Left forelimb (tissue), 1 donor: ENCODE measurements around the gene PNPLA2.

Experiments
- DNase-seq: peaks from one replicate; pipeline ENCODE4 v3.0.0-alpha.2; 2018; ENCODE audit warnings: low spot score

PNPLA2 gene

DNA sequence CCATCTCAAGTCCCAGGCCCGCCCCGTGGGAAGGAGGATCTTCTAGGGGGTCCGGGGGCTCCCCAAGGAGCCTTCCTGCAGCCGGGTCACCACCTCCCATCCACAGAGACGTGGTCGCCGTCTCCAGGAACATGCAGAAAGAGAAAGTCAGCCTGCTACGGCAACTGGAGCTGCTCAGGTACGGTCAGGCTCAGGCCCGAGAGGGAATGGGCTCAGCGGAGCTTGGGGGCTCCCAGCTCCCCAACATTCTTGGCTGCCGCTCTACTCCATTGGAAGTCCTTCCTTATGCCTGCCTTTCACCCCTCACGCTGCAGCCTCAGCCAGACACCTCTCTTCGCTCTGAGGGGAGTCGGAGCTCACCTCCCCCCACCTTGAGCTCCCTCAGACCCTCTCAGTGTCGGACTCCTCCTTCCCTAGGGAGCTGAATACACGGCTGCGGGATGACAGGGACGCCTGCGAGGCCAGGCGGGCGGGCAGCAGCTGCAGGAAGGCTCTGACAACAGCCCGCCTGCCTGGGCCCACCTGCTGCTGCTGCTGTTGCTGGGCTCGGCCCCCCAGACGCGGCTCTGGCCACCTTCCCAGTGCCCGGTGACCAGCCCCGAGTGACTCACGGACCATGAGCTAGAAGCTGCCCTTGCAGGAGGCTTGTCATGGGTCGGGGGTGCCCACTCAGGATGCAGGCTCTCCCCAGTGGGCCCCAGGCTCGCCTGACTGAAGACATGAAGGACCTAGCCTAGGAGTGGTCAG is 12.6 kb downstream of the PNPLA2 start:
- DNase-seq: no peak

DNA sequence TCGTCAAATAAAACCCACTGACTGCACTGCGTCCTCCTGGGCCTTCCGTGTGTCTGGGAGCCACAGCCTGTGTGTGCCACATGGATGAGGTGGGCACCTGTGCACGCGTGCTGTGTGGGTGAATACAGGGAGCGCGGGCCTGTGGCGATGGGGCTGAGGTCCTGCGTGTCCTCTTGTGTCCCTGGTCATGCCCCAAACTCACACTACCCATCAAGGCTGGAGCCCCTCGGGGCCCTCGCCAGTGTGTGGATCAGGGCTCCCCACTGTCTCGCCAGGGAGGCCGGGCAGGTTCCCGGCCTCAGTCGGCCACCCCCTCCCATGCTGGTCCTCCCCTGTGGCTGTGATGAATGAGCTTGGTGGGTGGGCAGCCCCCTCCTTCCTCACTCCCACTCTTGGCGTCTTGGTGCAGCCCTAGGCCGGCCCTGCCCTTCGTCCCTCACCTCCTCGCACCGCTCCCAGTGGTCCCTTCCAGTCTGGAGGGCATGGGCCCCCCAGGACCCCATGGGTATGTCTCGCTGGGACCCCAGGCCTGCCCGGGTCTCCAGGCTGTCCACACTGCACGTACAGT is 13.3 kb downstream of the PNPLA2 start:
- DNase-seq: no peak

DNA sequence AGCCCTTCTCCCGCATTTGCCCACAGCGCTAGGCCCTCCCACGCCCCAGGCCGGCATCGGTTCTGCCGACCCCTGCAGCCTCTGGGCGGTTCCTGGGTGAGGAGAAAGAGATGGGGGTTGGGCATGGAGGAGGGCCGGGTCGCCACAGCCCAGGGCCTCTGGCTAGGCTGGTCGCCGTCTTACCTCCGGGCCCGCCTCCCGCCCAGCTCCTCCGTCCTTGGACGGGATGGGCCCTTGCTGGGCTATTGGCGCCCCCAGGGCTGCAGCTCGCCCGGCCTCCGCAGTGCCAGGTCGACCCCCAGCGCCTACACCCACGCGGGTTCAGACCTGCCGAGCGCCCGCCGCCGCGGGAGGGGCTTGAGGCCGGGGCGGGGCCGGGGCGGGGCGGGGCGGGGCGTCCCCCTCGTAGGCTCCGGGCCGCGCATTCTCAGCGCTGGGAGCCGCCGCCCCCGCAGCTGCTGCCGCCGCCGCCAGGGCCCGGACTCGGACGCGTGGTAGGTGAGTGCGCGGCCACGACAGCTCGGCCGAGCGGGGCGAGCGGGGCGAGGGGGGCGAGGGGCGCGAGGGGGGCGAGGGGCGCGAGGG is 13.9 kb downstream of the PNPLA2 start, which contains the start of gene CD151:
TSS of gene CD151 (plus strand) at position 424 of the 585 bp plus-strand sequence. CDS start 3,118 bp downstream, outside the sequence.
- DNase-seq: no peak

DNA sequence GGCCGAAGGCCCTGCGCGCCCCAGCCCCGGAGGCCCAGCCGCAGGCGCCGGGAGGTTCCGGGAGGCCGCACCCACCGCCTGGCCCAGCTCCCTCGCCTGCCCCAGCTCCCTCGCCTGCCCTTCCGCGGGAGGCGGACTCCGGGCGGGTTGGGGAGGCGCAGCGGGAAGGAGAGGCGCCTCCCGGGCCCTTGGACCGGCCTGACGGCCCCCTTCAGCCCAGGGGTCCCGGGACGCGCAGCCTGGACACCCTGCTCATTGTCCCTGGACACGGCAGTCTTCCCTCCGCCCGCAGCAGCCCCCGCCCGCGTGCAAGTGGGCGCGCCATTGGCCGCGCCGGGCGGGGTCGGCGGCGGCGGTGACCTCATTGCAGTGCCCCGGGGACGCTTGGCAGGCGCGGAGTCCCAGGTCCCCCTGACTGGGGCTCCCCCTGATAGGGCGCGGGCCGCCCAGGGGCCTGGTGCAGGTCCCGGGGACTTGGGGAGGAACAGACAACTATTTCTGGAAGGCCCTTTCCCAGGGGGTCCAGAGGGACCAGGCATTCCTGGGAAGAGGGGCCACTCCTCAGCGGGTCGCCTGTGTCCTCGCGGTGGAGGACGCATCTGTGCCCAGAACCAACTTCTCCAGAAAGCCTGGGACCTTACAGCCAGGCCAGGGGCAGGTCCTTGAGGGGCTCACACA is 14.5 kb downstream of the PNPLA2 start:
- DNase-seq: no peak

DNA sequence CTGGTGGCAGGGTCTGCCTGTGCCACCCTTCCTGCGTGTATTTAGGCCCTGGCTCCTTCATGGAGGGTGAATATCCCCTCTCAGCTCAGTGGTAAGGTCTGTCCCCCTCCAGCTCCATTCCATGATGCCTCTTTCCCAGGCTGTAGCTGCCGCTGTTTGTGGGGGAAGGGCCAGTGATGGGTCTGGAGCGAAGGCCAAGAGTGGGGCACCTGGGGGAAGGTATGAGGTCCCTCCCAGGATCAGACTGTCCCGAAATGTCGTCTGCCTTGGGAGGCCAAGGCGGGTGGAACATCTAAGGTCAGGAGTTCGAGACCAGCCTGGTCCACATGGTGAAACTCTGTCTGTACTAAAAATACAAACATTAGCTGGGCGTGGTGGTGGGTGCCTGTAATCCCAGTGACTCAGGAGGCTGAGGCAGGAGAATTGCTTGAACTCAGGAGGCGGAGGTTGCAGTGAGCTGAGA is 15.2 kb downstream of the PNPLA2 start:
- no peak for DNase-seq

DNA sequence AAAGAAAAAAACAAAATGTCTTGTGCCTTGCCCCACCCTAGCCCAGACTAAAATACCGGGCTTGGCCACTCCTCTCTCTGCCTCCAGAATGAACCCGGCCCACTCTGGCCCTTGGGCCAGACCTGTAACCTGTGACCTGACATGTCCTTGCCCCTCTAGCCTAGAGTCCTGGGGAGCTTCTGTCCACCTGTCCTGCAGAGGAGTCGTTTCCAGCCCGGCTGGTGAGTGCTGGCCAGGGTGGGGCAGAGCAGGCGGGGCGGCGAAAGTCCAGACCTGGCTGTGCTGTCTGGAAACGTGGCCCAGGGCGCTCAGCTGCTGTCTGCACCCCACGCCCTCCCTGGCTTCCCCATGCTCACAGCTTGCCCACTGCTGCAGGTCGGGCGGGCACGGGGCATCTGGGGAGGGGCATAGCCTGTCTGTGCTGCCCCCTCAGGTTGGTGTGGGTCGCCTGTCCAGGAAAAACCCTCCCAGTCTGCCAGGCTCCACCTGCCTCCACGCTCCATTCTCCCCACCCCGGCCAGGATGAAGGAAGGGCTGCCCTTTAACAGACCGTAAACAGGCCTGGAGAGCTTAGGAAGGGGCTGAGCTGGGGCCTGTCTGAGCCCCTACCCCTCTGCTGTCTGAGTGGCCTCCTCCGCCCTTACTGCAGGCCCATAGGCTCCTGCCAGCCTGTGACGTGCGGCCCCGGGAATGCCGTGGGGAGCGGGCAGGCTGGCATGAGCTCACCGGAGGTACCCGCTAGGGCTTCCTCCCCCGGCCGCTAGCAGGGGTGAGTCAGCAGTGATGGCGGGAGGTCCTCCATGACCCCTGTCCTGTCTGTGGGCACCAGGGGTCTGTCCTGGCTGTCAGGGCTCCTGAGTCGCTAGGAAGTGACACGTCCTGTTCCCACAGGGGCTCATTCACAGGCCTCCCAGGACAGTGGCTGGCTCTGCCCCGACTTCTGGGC is 15.9 kb downstream of the PNPLA2 start:
- no peak for DNase-seq

DNA sequence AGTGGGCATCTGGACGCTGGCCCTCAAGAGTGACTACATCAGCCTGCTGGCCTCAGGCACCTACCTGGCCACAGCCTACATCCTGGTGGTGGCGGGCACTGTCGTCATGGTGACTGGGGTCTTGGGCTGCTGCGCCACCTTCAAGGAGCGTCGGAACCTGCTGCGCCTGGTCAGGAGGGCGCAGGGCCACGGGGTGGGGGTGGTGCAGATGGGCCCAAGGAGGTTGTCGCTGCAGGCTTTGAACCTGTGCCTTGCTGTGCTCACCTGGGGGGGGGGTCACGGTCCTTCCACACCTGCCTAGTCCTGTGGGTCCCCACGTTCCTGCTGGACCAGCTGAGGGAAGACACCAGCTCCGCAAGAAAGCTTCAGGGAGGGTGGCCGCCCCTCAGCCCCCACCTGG is 17.6 kb downstream of the PNPLA2 start:
- no peak for DNase-seq

DNA sequence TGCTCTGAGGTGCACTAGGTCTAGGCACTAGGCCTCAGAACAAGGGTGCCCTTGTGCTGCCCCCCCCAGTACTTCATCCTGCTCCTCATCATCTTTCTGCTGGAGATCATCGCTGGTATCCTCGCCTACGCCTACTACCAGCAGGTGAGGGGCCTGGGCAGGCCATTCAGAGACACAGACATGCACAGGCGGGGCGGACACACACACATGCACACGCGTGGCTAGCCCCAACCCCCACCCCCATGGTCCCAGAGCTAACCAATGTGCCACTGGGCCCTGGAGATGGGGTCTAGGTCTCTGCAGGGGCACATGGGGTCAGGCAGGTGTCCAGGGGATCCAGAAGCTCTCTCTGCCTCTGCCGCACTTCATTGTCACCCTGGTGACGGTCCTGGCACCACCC is 18.0 kb downstream of the PNPLA2 start:
- DNase-seq: no peak

DNA sequence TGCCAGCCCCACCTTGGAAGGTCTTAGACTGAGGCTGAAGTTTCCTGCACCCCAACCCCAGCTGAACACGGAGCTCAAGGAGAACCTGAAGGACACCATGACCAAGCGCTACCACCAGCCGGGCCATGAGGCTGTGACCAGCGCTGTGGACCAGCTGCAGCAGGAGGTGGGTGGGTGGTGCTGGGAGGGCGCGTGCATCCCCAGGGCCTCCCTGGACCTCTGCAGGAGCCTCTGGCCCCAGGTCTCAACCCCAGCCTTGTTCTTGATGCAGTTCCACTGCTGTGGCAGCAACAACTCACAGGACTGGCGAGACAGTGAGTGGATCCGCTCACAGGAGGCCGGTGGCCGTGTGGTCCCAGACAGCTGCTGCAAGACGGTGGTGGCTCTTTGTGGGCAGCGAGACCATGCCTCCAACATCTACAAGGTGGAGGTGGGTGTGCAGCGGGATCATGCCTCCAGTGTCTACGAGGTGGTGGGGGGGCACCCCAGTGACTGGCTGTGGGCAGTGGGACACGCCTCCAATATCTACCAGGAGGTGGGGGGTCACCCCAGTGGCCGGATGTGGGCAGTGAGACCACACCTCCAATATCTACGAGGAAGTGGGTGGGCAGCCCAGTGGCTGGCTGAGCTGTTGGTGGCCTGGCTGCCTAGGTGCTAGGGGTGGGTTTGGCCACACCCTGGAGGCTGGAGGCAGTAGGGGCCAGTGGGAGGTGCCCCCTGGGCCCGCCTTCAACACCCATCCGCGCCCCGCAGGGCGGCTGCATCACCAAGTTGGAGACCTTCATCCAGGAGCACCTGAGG is 18.7 kb downstream of the PNPLA2 start:
- no peak for DNase-seq

DNA sequence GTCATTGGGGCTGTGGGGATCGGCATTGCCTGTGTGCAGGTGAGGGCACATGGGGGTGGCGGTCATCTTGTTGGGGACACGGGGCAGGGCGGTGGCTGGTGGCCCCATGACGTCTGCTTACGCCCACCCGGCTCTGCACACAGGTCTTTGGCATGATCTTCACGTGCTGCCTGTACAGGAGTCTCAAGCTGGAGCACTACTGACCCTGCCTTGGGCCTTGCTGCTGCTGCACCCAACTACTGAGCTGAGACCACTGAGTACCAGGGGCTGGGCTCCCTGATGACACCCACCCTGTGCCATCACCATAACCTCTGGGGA is 19.2 kb downstream of the PNPLA2 start:
- no peak for DNase-seq

DNA sequence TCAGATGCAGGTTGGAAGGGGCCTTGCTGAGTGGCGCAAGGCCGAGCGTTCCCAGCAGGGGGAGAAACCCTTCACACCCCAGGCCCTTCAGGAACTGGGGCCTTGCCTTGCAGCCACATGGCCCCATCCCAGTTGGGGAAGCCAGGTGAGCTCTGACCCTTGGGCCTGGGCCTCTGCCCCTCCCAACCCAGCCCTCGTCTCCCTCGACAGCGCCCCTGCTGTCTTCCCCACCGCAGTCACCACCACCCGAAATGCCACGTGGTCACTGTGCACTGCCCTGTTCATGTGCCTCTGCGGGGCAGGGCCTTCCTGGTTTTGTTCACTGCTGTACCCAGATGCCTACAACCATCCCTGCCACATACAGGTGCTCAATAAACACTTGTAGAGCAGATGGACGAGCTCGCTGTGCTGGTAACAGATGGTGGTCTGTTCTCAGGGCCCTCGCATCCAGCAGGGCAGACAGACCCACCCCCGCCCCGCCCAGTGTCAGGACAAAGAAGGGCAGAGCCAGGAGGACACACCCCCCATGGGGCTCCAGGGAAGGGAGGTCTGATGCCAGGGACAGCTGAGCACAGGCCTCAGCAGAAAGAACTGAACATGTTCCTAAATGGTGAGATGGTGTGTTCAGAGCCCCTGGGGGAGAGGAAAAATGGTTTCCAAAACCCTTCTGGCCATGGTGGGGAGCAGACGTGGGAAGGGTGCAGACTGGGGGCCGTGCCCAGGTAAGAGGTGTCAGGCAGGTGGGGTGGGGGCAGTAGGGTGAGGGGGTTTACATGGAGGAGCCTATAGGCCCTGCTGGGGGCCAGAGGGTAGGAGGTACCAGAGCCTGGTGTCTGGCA is 19.9 kb downstream of the PNPLA2 start:
- DNase-seq: no peak

DNA sequence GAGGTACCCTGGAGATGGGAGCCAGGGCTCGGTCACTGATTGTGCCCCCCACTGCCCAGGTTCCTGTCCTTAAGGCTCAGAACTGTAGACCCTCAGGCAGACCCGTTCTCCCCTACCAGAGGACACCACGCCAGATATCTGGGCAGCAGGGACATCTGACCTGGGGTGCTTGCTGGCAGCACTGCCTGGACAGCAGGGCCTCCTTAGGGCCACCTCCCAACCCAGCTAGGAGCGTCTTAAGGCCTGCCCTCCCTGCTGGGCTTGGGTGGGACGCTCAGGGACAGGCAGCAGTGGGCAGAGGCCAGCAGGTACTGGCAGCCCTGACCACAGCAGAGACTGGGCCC is 20.5 kb downstream of the PNPLA2 start:
- DNase-seq: no peak

DNA sequence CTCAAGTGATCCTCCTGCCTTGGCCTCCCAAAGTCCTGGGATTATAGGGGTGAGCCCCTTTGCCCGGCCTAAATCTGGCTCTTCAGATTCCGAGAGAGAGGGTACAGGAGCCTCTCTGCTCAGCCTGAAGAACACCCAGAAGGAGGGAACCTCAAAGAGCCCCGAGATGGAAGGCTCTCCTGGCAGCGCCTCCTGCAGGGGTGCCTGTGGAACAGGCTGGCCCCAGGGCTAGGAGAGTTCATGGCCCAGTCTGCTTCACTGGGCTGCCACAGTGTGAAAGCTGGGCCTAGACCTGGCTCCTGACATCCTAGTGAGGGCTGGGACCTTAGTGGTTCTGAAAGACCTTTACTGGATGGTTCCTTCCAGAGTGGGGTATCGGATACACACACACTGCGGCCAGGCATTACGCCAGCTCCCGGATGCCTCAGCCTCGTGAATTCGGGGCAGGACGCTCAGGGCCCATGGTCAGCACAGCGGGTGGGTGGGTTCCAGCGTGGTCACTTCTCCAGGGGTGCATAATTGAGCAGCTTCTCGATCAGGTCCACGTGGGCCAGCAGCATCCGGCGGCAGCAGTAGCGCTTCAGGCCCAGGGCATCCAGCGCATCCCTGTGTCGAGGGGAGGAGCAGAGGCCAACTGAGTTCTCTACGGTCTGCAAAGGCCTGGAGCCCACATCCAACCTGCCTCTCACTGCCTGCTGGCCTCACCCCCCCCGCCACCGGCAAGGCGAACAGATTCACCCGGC is 21.3 kb downstream of the PNPLA2 start:
- no peak for DNase-seq

DNA sequence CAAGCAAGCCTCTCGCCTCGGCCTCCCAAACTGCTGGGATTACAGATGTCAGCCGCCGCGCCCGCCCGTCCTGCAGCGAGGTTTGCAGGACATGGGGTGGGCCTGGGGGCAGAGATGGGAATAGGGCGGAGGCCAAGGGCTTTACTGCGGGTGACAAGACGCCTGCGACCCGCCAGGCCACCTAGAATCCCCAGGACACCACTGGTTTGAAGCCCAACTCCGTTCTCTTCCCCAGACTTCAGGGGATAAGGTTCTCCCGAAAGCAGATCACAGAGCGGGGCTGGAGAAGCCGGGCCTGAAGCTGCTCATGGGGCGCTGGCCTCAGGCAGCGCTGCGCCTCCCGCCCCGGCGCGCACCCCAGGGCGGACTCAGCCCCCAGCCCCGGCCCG is 23.3 kb downstream of the PNPLA2 start:
- DNase-seq: no peak

DNA sequence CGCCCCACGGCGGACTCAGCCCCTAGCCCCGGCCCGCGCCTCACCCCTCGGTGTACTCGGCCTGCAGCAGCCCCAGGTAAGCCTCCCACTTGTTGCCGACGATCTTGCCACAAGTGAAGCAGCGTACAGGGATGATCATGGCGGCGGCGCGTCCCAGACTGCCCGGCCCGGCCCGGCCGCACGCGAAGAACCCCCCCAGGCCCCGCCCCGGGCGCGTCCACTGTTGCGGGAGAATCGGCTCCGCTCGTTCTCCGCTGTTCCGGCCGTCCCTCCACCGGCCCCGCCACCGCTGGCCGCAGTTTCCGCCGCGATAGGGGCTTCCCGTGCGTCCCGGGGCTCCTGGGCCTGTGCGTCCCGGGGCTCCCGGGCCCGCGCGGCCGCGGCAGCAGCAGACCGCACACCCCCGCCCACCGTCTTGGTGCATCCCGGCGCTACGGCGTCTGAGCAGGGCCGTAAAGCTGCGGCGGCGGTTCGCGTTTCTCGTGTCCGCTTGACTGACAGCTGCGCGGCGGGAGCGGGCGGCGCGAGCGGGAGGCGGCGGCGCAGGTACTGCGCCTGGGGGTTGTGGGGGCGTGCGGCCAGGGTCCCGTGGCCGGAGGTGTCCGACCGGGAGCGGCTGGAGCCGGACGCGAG is 23.8 kb downstream of the PNPLA2 start, which contains the start of the genes POLR2L and TSPAN4:
TSS of gene POLR2L (minus strand) at position 160 of the 633 bp plus-strand sequence. CDS start at position 139, 21 bp downstream.
TSS of gene TSPAN4 (plus strand) at position 483 of the 633 bp plus-strand sequence. CDS start 7,453 bp downstream, outside the sequence.
- DNase-seq: peak; percentile 95

DNA sequence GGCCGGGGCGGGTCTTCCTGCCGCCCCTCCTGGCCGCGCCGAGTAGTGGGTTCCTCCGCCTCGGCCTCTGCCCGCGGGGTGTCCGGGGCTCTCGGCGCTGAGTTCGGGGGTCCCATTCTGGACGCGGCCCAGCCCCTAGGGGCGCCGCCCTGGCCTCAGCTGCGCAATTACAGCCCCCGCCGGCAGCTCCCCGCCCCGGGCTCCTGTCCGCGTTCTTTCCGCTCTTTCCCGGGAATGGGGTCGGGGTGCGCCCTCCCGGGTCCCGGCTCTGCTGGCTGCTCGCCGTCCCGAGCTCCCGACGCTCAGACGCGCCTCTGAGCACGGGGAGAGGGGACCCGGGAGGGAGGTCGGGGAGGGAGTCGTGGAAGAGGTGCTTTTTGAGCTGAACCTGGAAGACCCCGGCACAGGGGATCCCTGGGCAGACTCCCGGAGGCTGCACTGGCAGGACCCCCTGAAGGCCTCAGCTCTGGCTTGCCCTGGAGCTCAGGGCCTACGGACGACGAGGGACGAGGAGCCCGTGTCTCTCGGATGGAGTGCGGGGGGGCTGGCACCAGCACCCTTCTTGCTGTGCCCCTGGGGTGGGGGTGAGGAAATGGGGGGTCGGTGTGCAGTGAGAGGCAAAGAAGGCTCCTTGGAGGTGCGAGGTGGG is 24.5 kb downstream of the PNPLA2 start:
- no peak for DNase-seq

DNA sequence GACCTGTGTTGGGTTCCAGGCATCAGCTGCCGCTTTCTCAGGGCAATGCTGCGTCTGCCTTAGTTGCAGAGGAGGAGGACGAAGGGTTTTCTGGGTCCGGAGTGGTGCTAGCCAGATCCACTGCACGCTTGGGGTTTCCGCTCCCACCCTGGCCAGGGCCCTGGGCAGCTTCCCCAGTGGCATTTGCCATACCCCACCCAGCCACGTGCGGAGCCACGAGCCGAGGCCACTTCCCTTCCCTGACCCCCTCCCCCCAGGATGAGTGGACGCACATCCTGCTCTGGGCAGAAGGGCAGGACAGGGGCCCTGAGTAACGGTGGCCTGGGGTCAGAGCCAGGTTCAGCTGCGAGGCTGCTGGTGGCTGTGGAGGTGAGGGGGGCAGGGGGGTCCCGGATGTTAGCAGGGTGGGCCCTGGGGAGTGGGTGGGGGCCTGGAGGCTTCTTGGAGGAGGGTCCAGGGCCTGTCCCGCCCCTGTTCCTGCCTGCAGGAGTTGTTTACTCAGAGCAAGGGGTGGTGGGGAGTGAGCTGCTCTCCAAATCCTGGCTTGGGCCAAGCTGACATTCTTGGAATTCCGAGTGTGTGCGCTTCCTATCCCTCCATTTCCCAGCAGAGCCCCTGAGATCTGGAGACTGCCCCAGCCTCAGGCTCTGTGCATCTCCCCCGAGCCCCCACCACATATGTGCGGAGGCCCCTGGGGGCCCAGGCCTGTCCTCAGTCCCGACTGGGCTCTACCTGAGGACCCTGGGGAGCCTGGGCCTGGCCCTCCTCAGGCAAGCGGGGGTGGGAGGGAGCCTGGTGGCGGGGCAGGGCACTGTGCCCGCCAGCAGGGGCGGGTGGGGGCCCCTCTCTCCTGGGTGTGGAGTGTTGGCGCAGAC is 25.3 kb downstream of the PNPLA2 start:
- peak; percentile 88 for DNase-seq
